ENCODE data around the gene HSD17B12.
"Not testable (repeated sequence)": the region's sequence is repeated elsewhere in the genome, so short reads cannot be mapped to it uniquely, and the experiment has no call there.

The HSD17B12 gene

DNA sequence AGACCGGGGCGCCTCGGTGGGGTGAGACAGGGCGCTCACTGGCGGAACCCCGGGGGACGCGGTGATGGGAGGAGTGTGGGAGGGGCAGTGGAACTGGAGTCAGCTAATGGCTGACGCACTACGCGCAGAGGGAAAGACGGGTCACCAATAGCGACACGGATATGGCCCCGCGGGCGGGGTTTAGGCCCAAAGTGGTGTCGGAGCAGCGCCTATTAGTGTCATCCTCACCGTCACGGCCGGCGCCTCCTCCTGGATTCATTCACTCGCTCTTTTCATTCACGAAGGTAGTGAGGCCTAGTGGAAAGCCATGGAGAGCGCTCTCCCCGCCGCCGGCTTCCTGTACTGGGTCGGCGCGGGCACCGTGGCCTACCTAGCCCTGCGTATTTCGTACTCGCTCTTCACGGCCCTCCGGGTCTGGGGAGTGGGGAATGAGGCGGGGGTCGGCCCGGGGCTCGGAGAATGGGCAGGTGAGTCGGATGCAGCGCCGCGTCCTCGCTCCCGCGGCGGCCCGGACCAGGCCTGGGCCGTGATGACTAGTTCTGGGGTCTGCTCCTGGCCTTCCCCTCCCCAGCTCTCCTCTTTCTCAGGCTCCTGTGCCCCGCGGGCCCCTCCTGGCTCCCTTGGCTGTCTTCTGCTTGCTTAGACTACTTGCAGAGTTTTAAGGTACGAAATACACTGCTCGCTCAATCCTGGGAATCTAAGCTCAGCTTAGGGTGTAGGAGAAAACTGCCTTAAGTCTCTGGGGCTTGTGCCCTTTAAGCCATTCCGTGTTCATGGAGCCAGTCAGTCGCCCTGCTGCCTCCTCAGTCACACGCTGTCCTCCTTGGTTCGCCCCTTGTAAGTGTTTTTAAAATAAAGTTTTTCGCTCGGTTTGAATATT, at the start of gene HSD17B12:
Gene HSD17B12 (plus strand): TSS at position 218 of the 880 bp plus-strand sequence. CDS start 90 bp downstream, at position 308.
- in situ Hi-C loops (cut with MboI; ENCODE audit: low sequenced_read_pairs): no loop called here

DNA sequence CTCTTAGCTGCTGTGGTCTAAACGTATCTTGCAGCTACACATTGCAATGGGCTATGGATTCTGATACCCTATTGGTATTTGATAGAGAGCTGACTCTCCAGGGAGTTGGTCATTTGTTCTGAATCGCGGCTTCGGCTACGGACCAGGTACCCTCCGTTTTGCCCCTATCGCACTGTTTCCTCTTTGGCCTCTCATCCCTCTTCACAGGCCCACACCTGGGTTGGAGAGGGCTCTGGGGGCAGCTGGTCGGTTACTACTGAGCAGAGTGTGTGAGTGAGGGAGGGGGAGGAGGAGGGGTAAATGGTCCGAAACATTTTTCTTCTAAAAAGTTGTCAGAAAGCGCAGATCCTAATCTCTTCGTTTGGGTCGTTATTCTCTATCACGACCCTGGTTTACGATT, 48.8 kb upstream of the HSD17B12 start:
- in situ Hi-C loops (cut with MboI; ENCODE audit: low sequenced_read_pairs): no loop called here

DNA sequence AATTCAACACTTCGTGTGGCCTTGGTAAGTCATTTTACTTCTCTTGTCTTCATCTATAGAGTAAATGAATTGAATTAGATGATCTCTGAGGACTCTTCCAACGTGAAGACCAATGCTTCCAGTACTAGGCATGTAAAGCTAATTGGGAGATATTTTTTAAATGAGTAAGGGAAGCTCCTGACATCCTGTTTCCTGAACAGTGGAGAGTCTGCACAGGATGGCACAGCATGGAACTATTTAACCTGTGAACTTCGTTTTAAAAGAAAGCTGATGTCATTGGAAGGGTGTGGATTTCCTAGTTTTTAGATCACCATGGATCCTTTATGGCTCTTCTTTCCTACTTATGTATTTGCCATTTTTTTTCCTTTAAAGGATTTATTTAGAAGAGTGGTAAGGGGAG, 48.4 kb upstream of the HSD17B12 start:
- in situ Hi-C loops (cut with MboI; ENCODE audit: low sequenced_read_pairs): no loop called here

DNA sequence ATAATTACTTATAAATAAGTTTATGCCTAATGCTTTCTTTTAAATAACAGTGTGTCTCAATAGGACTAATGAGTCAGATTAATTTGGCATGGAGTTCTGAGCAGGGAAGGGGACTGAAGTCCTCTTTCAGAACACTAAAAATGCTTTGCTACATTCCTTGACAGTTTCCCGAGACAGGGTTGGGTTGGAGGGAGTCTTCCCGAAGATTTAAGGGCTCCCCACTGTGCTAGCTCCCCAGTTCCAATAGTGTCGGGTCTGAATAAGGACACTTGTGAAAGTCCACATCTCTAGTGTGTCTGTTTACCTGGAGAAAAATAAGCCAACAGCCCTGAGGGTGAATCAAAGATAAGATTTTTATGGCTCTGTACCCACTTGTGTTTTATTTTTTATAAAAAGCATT, 41.8 kb upstream of the HSD17B12 start:
- in situ Hi-C loops (cut with MboI; ENCODE audit: low sequenced_read_pairs): no loop called here

DNA sequence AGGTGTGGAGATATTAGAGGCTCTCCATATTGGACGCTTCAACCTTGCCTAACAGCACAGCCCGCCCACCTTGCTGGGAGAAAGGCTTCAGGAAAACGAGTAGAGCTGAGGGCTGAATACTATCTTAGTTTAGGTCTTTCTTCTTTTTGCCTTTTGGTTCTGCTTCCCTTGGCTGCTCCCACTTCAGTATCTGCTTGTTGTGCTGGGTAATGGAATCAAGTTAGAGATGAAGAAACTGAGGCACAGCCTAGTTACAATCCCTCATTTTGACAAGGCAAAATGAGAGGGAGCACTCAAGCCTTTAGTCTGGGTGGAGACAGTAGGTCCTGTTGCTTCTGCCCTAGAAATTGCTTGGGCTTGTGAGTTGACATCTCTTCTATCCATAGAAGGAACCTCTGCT, 41.3 kb upstream of the HSD17B12 start:
- in situ Hi-C loops (cut with MboI; ENCODE audit: low sequenced_read_pairs): no loop called here

DNA sequence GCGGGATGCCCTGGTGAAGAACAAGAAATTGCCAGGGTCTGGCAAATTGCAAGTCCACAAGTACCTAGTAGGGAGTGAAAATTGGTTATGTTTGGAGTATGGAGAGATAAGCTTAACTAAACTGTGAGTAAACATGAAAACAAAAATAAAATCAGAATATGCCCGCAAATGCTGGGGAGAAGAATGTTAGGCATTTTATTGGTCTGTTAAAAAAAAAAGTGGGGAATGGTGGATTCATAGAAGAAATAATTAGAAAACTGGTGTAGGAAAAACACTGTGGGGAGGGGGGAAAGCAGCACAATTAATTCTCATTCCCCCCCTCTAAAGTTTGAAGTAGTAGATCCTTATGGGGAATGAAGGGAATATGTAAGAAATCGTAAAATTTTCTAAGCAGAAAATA, 40.6 kb upstream of the HSD17B12 start:
- in situ Hi-C loops (cut with MboI; ENCODE audit: low sequenced_read_pairs): no loop called here

DNA sequence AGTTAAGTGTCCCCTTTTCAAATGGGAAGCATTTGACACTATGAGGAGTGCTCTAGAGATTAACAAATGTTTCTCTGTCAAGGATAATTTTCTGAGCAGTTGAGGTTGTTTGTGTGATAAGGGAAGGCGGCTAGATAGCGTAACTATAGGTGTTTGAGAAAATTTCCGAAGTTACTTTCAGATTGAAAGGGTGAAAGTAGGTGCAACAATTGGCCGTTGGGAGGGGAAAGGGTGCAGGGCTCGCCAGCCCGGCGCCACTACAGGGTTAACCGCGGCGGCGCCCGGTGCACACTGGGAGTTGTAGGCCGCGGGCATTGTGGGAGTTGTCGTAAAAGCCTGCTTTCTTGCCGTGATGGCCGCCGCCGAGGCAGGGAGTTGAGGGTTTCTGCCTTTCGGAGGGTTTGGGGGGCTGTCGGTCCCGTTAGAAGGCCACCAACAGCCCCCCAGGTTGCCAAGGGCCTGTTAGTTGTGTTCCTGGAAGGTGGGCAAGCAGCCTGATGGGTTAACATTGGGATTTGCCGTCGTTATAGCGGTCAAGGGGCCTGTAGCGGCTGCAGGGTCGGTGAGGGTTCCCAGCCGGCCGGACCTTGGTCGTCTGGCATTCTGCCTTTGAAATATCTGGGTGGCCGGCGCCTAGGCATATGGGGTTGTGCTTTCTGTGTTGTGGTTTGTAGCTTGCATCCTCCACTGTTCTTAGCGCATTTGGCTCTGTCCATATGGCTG, 36.5 kb upstream of the HSD17B12 start:
- in situ Hi-C loops (cut with MboI; ENCODE audit: low sequenced_read_pairs): no loop called here

DNA sequence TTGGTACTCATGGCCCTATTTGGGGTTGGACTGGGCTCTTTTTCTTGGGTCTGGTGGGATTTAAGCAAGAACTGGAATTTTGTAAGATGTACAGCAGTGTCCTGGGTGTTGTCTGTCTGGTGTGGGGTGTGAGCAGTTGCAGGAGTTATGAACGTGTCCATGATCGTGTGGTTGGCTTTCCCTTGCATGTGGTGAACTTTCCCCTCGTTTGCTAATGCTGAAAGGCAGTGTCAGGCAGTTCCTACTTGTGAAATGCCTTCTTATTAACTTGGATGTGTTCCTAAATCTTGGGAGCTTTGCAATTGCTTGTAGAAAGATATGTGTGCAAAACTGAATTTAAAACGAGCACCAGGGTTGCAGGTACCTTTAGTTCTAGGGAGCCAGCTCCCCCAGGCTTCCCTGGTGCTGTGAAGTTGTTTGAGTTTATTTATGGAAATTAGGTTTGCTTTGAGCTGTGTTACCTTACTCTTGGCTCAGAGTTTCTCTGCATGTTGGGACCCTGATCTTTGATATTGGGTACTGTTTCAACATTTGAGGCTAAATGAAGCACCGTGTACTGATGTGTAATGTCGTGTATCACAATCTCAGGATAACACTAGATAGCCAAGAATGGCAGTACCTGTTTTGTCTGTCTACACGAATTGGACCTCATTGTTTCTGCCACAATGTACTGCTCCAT, 35.8 kb upstream of the HSD17B12 start:
- in situ Hi-C loops (cut with MboI; ENCODE audit: low sequenced_read_pairs): no loop called here

DNA sequence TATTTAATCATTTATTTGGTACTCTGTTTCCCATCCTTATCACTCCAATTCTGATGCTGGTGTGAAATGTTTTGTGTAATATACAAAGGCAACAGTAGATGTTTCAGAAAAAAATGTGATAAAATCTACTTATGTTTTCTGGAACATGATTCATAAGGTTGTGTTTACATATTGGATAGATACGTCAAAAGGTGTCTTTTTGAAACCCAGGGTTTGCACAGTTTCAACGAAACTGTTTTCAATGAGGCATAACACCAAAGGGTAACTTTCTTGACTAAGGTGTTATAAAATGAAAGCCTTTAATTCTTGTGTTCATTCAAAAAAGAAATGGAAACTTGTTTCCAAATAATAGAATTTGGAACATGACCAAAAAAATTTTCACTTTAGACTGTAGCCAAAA, 33.8 kb upstream of the HSD17B12 start:
- in situ Hi-C loops (cut with MboI; ENCODE audit: low sequenced_read_pairs): no loop called here

DNA sequence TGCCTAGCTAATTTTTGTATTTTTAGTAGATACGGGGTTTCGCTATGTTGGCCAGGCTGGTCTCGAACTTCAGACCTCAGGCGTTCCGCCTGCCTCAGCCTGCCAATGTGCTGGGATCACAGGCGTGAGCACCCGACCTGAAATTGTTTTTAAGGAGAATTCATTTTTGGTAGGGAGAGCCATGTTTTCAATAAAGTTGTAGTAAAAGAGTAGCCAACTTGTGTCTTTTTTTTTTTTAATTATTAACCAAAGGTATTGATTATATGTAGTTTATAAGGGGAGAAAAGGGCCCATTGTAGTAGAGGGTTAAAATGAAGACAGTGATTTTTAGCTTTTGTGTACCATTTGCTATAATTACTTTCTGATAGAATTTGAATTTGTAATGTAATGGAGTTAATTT, 31.6 kb upstream of the HSD17B12 start:
- in situ Hi-C loops (cut with MboI; ENCODE audit: low sequenced_read_pairs): no loop called here

DNA sequence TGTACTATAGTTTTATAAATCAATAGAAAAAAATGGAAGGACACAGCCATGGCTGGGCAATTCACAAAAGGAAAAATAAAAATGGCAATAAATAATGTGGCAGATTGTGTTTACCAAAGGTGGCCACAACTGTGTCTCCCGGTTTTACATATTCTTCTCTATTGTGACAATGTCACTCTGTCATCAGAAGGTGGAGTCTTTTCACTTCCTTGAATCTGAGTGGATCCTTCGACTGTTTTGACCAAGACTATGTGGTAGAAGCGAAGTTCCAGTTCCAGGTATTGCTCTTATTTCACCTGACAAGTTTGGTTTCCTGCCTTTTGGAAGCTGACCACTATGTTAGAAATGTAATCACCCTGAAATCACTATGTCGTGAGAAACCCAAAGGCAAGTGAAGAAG, 31.0 kb upstream of the HSD17B12 start:
- in situ Hi-C loops (cut with MboI; ENCODE audit: low sequenced_read_pairs): no loop called here

DNA sequence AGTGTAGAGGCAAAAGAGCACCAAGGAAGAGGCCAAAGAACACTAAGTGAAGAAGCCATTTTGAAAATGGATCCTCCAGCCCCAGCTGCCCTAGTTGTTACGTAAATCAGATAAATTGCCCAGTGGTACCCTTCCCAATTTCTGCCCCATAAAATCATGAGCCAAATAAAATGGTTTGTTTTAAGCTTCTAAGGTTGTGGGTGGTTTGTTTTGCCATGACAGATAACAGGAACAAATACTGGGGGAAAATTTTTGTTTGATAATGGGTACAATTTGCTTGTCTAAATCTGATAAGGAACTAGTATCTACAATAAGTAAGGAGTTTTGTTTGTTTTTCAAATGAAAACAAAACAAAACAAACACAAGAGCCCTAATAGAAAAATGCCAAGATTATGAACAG, 30.6 kb upstream of the HSD17B12 start:
- in situ Hi-C loops (cut with MboI; ENCODE audit: low sequenced_read_pairs): no loop called here

DNA sequence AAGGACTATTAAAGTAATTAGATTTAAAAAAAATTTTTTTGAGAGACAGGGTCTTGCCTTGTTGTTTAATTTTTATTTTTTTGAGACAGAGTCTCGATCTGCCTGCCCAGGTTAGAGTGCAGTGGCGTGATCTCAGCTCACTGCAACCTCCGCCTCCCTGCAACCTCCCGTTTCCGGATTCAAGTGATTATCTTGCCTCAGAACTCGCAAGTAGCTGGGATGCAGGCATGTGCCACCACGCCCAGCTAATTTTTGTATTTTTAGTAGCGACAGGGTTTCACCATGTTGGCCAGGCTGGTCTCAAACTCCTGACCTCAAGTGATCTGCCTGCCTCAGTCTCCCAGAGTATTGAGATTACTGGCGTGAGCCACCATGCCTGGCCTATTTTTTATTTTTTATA, 17.5 kb upstream of the HSD17B12 start:
- in situ Hi-C loops (cut with MboI; ENCODE audit: low sequenced_read_pairs): not testable (repeated sequence)

DNA sequence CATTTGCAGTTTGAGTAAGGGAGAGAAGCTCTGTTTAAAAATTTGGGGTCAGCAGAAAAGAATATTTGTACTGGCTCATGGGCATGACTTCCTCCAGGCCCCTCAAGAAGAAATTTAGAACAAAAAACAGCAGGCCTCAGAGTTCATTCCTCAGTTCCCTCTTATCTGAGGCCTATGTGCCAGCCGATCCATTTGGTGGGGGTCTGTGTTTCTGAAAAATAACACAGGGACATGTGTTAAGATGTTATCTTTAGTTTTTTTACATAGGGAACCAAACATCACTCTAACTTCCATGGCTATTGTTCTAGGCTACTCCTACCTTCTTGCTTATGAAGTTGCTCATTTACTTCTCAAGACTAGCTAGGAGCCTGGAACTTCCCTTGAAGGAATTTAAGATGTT, 16.2 kb upstream of the HSD17B12 start:
- in situ Hi-C loops (cut with MboI; ENCODE audit: low sequenced_read_pairs): no loop called here

DNA sequence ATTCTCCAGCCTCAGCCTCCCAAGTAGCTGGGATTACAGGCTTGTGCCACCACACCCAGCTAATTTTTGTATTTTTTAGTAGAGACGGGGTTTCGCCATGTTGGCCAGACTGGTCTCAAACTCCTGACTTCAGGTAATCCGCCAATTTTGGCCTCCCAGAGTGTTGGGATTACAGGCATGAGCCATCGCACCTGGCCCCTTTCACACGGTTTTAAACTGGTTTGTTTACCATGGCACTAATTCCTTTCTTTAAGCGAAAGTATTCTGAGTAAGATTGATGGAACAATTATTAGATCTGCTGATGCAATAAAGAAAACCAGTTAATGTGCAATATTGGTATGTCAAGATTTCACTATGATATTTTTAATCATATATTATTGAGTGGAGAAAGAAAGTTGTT, 9.3 kb upstream of the HSD17B12 start:
- in situ Hi-C loops (cut with MboI; ENCODE audit: low sequenced_read_pairs): not testable (repeated sequence)

DNA sequence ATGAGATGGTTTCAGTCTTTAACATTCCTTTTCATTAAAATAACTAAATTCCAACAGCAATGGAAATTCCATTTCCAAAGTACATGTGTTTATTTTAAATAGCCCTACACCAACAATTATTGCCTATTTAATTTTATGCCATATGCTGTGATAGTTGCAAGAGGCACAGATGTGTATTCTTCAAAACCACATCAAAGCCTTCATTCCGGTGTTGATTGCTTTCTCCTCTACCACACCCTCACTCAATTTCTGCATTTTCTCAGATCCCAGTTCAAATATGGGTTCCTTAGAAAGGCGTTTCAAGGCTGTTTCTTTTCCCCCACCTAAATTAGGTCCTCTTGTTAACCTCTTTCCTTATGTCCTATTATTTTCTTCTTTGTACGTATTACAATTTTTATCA, 6.0 kb upstream of the HSD17B12 start:
- in situ Hi-C loops (cut with MboI; ENCODE audit: low sequenced_read_pairs): no loop called here

DNA sequence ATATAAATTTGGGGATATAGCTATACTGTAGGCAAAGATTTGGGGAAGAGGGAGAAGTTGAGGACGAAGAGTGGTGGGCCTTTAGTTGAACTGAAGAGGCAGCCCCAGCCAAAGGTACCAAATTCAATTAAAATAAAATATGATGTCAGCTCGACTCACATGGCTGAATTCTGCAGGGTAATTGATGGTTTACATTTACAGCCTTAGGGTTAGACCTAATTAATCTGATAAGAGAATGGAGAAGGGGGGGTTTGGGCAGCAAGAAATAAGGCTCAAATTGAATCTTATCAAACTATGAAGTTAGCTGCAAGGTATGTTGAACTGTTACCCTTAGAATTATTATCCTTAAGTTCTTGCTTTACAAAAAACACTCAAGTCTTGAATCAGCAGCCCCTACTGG, 3.6 kb upstream of the HSD17B12 start:
- in situ Hi-C loops (cut with MboI; ENCODE audit: low sequenced_read_pairs): no loop called here

DNA sequence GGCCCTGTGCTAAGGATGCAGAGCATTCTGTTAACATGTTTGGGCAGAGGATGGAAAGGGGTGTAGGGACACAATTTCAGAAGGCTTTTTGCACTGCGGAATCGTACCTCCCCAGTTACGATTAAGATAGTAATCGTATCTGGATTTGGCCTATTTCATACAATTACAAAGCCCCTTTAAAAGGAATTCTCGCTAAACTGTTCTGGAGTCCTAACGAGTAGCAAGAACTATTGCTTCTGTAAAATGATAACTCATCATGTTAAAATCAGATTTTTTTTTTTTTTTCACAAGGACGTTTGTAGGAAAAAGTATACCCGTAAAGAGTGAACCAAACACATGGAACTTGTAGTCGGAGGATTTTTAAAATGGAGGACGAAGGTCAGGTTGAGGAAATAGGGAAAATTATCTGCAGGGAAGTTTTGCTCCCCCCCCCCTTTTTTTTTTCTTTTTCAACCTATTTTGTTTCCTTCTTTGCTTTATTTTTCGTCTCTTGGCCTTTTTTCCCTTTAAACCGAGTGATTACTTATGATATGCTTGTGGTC, 934 bp downstream of the HSD17B12 start:
- in situ Hi-C loops (cut with MboI; ENCODE audit: low sequenced_read_pairs): no loop called here

DNA sequence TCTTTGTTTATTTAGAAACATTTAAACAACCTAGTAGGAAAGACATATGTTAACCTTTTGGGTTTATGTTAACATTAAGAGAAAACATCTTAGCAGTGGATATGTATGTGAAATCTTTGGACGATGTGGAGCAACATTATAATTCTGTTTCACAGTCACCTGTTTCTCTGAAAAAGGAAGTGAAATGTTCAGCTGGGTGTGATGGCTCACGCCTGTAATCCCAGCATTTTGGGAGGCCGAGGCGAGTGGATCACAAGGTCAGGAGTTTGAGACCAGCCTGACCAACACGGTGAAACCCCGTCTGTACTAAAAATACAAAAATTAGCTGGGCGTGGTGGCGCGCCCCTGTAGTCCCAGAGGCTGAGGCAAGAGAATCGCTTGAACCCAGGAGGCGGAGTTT, 1.5 kb downstream of the HSD17B12 start:
- in situ Hi-C loops (cut with MboI; ENCODE audit: low sequenced_read_pairs): not testable (repeated sequence)

DNA sequence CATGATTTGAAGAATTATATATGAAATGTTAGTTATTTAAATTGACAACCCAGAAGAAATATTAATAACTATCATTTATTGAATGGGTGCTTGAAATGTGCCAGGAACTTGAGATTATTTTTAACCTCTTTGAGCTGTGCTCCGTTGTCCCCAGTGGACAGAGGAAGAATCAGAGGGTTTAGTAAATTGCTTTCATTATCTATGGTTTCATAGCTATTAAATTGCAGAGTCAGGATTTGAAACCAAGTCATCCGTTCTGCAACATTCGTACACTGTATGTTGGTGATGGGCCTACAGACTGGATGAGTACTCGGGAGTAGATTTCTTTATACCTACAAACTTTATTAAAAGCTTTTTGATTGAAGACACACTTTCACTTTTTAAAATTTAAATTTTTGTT, 4.9 kb downstream of the HSD17B12 start:
- in situ Hi-C loops (cut with MboI; ENCODE audit: low sequenced_read_pairs): no loop called here

DNA sequence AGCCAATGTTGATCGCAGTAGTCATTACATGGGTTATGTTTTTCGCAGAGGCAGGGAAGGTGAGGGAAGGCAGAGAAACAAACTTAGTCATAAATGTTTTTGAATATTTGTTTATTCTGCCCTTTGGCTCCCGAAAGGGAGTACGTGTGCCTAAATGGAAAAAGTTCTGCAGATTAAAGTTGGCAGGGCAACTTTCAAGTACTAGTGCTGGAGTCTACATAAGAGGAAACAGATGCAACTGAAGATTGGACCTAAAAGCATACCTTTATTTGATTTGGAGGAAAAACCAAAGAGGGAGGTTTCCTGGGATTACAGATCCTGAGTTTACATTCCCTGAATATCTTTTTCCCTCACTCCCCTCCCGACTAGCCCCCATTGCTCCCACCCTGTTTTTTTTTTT, 5.7 kb downstream of the HSD17B12 start:
- in situ Hi-C loops (cut with MboI; ENCODE audit: low sequenced_read_pairs): no loop called here
